B cell (primary cell): Measurements from ENCODE around the gene CSTA.

ENCODE experiments used
- EZH2 ChIP-seq: IDR thresholded peaks from 2 replicates; pipeline ENCODE4 v1.6.1; 2012; ENCODE audit warnings: borderline replicate concordance, low read depth, mild to moderate bottlenecking, moderate library complexity, low read length; ENCODE audit not compliant: insufficient read depth, poor library complexity, severe bottlenecking
- TF ChIP-seq, protein P1 (sequence below): fragments of 200-600 bp; IDR thresholded peaks from one replicate; pipeline ENCODE4 v1.8.0; 2022; ENCODE audit warnings: antibody characterized with exemption, mild to moderate bottlenecking

- TF ChIP-seq, protein P1, sequence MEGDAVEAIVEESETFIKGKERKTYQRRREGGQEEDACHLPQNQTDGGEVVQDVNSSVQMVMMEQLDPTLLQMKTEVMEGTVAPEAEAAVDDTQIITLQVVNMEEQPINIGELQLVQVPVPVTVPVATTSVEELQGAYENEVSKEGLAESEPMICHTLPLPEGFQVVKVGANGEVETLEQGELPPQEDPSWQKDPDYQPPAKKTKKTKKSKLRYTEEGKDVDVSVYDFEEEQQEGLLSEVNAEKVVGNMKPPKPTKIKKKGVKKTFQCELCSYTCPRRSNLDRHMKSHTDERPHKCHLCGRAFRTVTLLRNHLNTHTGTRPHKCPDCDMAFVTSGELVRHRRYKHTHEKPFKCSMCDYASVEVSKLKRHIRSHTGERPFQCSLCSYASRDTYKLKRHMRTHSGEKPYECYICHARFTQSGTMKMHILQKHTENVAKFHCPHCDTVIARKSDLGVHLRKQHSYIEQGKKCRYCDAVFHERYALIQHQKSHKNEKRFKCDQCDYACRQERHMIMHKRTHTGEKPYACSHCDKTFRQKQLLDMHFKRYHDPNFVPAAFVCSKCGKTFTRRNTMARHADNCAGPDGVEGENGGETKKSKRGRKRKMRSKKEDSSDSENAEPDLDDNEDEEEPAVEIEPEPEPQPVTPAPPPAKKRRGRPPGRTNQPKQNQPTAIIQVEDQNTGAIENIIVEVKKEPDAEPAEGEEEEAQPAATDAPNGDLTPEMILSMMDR, result no peak
- no peak for TF ChIP-seq EZH2
Observed at GRCh38 chr3:122307094-122307687, 17.9 kb upstream of the CSTA start.
